ENCODE data around the gene LYSMD4.

LYSMD4 gene

DNA sequence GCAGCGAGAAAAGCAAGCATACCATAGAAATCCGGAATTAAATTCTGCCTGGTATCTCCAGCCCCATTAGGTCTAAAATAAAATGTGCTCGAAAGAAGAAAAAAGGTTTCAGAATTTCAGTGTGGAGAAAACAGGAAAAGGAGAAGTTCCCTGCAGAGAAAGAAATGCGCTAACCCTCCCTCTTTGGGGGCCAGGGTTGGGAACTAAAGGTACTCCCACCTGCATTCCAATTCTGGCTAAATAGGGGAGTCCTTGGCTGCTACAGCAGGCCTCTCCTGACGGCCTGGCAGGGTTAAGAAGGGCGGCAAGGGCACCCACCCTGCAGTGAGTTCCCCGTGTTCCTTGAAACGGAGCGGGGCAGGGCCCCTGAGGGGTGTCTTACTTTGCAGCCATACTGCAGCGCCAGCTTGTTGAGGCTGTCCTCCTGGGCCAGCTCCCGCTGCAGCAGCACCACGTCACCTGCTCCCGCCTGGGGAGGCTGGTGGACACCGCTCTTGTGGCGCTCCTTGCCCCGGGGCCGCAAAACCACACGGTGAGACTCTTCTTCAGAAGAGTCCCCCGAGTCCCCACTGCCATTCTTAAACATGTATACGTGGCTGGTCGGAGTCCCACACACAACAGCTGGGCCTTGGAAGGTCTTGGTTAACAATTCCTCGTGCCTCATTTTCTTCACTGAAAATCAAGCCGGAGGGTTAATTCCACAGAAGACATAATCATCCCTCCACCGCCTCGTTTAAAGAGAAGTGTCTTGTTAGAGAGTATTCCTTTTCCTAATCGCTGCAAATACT lies 1.7 kb downstream of the LYSMD4 start:
- no peak for DNase-seq (ENCODE audit: low read depth in 1 of 2, low spot score in 1 of 2)

DNA sequence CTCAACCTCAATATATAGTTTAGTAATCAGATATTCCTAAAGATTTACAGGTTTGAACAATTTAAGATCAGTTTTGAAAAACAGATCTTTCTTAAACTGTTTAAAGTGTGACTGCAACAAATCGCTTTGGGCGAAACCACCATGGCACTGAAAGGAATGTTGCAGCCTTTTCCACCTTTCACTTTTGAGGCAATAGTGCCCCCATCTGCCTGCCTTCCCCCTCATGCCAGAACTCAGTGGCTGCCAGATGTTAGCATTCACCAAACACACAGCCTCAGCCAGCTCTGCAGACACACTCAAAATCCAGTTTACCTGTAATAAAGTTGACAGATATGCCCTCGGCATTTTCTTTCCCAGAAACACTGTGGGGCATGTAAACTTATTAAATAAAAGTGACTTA lies 3.3 kb downstream of the LYSMD4 start:
- DNase-seq (ENCODE audit: low read depth in 1 of 2, low spot score in 1 of 2): no peak

DNA sequence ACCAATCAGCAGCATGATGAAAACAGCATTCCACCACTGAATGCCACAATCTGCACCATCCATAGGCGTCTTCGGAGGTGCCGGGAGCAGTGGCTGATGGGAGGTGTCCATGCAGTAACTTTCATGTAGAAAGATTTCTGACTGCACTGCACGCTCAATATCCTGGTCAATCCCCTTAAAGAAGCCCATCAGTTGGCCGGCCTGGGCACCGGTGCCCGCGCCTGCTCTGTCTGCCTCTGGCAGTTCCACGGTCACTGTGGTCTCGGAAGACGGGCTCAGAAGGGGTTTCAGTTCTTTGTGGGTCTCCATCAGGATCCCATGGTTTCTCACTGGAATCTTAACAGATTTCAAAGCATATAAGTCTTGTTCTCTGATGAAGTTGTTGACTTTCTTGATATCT lies 3.9 kb downstream of the LYSMD4 start:
- DNase-seq (ENCODE audit: low read depth in 1 of 2, low spot score in 1 of 2): no peak

DNA sequence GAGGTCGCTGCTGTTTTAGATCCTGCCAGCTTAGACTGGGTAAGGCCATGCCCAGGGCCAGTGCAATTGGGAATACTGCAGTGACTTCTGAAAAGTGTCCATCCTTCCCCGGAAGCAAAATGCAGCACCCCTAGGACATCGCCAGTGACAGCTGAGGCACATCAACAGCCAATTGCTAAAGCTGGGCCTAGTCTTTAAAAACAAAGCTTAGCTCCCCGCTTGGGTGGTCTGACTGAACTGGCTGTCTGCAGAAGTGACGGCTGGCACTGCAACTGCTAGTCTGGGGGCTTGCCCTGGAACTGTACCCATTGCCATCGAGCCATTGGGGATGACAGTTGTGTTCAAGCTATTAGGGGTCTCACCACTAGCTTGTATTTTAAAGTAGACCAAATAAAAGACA lies 4.3 kb downstream of the LYSMD4 start:
- no peak for DNase-seq (ENCODE audit: low read depth in 1 of 2, low spot score in 1 of 2)

DNA sequence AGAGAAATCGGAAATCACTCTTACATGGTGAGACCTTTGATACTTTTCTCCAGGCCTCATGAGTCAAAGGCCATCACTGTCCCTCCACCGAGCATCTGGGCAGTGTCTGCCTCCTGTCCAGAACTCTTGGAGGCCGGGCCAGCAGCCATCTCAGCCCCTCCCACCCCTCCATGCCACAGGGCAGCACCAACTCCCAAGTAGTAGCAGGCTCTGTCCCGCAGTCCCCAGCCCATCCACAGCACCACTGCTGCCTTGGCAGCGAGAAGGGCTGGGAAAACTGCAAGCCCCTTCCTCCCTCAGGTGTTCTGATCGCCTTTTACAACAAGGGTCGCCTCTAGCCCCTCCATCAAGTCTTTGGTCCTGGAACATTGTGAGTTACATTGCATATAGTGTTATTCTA lies 5.5 kb downstream of the LYSMD4 start:
- DNase-seq (ENCODE audit: low read depth in 1 of 2, low spot score in 1 of 2): no peak

DNA sequence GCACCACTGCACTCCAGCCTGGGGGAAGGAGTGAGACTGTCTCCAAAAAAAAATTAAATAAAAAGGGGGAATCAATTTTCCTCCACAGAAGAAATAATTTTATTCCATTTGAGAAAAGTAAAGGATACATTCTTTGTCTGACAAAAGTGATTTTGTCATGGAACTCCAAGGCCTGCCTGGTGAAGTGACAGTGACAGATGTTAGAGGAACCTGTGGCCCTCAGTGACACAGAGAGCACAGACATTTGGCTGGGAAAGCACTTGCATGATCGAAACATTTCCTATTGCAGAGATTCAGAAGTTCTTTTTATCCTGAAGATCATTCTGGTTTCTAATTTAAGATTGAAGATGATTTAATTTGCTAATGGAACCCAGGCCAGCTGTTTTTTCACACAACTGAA lies 5.9 kb downstream of the LYSMD4 start:
- no peak for DNase-seq (ENCODE audit: low read depth in 1 of 2, low spot score in 1 of 2)

DNA sequence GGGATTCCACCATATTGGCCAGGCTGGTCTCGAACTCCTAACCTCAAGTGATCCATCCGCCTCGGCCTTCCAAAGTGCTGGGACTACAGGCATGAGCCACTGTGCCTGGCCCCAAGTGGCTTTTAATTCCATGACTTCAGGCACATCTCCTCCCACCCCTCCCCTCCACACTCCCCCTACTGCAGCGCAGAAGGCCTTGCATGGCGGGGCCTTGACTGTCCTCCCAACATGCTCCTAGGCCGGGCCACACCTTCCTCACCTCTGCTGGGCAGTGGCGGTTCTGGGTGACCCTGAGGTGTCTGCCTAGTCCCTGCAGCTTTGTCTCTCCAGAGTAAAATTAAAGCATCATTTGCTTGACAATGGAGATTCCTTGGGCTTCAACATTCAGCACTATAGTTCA lies 6.9 kb downstream of the LYSMD4 start:
- no peak for DNase-seq (ENCODE audit: low read depth in 1 of 2, low spot score in 1 of 2)

DNA sequence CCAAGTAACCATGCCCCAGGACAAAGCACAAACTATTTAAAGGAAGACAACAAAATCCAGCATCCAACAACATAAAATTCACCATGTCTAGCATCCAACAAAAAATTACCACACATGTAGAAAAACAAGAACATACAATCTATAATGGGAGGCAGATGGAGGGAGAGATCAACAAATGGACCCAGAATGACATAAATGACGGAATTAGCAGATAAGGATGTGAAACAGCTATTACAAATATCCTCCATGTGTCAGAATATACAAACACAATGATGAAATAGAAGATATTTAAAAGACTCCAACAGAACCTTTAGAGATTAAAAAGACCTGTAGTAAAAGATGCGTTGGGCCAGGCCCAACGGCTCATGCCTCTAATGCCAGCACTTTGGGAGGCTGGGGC lies 10.8 kb downstream of the LYSMD4 start:
- no peak for DNase-seq (ENCODE audit: low read depth in 1 of 2, low spot score in 1 of 2)

DNA sequence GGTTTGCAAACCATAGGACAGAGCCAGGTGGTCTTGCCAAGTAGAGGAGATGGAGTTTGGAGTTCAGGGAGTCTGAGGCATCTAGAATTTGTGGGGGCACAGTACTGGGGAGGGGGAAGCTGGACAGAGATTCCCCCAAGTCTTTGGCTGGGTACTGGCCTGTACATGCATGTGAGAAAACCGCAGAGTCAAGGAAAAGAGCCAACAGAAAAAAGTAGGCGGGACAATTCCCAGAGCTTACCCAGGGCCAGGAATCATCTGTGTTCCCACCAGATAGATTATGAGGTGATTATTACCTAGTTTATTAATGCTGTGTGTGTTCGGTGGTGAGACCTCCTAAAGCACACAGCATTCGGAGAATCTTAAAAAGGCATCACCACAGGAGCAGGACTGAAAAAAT lies 11.3 kb downstream of the LYSMD4 start:
- DNase-seq (ENCODE audit: low read depth in 1 of 2, low spot score in 1 of 2): no peak

DNA sequence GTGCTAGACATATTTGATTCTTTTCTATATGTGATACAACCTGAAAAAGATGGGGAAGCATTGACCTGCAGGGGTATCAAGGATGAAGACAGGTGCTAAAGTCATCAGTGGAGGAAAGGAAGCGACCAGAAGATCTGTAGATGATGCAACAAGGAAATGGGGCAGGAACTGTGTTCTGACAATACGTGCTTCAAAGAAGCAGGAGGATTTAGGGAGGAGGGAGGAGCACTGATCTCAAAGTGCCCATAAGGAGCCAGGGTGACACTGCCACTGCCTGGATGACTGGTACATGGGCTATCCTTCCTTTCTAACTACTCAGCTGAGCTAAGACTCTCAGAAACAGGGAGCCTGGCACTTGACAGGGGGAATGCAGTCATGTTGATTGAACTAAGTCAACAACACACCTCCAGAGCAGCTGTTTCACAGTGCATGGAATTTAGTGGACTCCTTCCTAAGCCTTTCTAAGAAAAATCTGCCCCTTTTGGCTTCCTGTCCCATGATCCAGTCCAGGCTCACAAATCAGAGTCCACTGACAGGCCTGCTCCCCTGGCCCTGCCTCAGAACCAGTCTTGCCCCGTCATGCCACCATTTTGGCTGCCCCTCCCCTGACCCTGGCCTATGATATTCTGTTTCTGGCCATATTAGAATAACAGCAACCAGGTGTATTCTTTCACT lies 12.0 kb downstream of the LYSMD4 start:
- DNase-seq (ENCODE audit: low read depth in 1 of 2, low spot score in 1 of 2): no peak

DNA sequence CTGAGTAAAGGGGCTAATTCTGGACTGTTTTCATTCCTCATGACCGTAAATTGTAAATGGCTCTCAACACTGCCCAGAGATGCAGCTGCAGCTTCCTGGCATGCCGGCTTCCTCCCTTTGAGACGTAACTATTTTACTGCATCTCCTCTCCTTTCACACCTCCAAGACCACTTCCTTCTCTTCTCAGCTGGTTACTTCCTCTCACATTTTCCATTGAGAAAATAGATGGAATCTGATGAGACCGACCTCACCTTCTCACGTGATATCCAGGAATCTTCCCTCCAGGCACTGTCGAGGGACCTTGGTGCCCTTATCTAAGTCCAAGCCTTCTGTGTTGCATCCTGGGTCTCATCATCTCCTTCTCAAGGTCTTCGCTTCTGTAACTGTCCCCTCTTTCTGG lies 12.7 kb downstream of the LYSMD4 start:
- no peak for DNase-seq (ENCODE audit: low read depth in 1 of 2, low spot score in 1 of 2)

DNA sequence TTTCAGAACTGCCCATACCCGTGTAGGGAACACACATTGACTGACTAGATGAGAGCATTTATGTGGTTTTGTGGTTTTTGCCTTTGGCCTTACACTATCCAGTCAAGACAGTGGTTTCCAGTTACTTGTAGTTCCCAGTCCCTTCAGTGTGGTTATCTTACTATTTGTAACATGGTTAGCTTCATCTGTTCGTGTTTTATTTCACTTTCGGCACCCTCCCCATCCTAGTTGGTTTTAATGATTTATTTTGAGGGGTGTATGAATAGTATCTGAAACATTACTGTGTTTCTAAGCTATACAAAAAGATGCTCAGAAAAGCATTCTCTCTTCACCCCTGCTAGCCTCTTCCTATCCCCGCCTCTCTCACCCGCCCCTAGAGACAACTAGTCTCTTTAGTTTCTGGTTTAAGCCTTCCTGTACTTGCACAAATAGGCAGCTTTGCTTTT lies 14.1 kb downstream of the LYSMD4 start:
- DNase-seq (ENCODE audit: low read depth in 1 of 2, low spot score in 1 of 2): no peak

DNA sequence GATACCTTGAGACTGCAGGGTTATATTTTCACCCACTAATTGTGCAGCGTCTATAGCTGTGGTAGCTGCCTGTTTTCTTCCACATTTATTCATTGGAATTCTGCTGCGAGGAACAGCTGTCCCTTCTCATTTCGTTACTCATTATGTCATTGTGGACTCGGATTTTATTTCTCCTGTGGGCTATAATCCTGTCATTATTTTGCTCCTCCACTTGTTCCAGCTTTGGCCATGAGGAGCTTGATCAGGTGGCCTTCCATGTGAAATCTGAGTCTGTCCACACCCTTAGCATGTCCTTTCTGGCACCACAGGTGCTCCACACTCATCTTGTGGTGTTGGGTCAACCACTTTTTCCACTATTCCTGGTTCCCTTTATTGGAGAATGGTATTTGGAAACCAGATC lies 14.8 kb downstream of the LYSMD4 start:
- DNase-seq (ENCODE audit: low read depth in 1 of 2, low spot score in 1 of 2): no peak

DNA sequence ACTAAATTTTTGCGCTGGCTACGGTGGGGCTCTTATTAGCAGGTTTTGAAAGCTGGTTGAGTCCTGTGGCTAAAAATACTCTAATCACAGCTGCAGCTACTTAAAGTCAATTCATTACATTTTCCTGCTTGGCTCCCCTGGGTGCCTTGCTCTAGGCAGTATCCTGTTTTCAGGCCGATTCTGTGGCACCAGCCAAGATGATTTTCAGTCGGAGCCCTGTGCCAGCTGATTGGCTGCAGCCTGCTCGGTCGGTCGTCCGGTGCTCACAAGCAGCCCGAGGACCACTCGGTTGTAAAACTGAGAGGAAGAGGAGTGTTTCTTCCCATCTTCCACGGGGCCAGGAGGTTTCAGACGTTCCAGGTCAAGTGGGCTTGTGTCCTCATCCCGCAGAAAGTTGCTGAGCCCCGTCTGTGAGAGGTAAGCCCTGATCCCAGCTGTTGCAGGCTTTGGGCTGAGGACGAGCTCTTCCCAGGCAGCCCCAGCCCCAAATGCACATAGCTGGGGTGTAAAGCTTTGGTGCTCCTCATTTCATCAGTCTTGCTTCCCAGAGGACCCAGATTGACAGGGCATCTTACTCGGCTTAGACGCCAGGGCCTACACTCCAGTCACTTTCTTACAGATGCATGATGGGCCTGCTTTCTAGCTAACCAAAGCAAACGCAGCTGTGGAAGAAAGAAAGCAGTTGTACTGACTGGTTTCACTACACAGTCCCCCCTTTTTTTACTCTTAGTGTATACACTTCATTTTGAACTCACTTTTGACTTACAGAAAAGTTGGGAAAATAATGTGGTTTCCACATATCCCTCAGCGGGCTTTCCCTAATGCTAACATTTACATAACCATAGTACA lies 15.9 kb downstream of the LYSMD4 start:
- no peak for DNase-seq (ENCODE audit: low read depth in 1 of 2, low spot score in 1 of 2)

DNA sequence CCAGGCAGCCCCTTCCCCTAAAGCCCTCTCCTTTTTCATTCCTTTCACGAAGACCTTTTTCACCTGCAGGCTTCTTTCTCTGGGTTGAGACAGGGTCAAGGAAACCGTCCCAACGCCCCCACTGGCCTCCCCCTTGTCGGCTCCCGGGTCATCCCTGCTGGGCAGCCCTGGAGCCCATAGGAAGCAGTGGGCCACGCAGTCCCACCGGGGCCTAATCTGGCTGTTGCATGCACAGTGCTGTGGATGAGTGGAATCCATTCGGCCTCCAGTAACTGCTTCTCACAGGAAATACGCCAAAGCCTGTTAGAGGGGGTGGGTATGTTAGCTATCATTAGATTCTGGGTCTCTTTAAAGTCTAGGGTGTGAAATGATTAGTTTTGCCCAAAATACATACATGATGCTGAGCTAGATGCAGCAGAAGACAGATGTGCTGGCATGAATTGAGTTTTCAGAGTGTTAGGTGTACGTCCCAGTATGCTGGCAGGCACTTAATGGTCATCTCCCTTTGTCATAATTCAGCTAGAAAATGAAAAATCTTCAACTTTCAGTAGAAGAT lies 16.6 kb downstream of the LYSMD4 start:
- no peak for DNase-seq (ENCODE audit: low read depth in 1 of 2, low spot score in 1 of 2)

DNA sequence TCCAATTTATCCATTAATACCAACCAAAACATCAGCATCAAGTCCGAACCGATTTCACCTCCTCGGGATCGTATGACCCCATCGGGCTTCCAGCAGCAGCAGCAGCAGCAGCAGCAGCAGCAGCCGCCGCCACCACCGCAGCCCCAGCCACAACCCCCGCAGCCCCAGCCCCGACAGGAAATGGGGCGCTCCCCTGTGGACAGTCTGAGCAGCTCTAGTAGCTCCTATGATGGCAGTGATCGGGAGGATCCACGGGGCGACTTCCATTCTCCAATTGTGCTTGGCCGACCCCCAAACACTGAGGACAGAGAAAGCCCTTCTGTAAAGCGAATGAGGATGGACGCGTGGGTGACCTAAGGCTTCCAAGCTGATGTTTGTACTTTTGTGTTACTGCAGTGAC lies 20.8 kb downstream of the LYSMD4 start:
- DNase-seq (ENCODE audit: low read depth in 1 of 2, low spot score in 1 of 2): no peak

DNA sequence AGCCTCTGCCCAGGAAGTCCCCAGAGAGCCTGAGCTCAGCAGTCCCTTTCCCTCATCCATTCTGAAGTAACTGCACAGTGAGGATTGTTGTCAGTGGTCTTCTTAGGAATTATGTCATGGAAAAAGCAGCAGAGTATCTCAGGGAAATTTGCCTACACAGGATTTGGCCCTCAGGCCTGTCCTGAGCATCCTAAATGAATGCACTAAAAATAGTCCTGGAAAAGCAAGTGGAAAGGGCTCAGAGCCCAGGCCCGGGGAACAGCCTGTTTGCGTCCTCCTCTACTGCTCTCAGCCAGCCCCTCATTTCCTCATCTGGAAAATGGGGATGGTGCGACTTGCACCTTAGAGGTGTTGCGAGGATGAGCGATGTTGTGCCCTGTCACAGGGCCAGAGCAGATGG lies 21.6 kb downstream of the LYSMD4 start:
- DNase-seq (ENCODE audit: low read depth in 1 of 2, low spot score in 1 of 2): no peak

DNA sequence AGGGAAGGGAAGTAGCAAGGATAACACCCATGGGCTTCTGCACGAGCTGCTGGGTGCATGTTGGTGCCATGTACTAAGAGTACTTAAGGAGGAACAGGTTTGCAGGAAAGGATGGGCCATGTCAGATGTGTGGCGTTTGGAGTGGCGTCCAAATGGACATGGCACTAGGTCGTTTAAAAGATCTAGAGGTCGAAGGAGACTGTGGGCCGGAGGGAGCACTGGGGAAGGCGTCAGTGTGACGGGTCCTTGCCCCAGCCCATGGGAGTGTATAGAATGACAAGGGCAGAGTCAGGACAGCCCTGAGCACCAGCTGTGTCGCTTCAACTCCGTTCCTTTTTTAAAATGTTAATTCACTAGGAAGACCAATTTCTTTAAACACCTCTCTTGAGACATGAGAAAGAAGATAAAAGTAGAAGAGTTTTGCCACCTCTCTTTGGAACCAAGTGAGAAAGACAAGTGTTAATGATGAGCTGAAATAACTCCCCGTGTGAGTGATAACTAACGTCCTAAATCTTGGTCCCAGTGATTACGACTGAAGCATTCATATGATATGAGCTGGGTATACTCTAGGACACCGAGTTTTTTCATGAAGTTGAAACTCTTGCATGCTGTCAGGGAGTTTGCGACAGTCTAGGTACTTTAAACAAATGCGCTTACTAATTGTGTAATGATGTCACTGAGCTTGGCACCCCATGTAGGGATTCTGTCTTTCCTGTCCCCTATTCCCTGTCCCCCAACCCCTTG lies 23.8 kb downstream of the LYSMD4 start:
- no peak for DNase-seq (ENCODE audit: low read depth in 1 of 2, low spot score in 1 of 2)

DNA sequence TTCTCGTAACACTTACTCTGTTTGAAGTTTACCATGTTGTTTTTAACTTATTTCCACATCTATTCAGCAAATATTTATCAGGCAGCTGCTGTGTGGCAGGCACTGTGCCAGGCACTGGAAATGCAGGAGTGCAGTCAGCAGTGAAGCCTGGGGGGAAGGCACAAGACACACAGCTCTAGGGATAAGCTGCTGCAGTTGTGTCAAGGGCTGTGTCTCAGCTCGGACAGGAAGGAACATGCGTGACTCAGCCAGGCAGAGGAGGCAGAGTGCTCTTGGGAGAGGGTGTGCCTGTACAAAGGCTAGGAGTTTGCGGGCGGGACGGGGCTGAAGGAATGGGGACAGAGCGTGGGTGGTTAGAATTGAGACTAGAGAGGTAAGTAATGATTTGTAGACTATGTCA lies 24.7 kb downstream of the LYSMD4 start:
- no peak for DNase-seq (ENCODE audit: low read depth in 1 of 2, low spot score in 1 of 2)

DNA sequence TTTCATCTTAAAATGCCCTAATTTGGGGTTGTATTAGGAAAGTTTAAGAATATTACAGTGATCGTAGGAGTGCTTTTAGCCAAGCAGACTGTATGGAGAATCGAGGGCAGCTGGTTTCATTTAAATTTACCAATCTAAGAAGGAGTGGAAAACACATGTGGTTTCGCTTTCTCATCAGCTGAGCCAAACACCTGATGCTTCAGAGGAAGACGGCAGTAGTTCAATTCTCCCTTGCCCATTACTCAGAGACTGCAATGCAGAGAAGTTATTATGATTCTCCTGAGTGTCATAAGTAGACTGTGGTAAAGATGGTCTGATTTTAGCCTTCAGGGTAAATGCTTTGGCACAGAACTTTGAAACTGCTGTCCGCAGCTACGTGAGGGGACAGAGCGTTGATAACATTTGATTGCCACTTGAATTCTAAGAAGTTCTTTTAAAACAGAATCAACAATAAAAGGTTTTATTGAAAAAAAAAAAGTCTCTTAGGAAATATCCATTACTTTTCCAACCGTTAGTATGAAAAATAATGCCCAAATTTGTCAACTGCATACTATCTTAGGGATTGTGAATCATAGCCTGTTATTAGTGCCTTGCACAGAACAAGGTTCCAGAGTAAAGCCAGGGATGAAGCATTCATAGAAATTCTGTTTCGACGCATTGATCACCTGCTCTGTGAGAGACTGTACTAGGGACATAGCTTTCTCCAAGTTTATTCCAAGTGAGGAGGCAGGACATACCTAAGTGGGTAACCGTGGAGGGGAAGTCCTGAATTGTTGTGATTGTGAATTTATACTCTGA lies 25.6 kb downstream of the LYSMD4 start:
- DNase-seq (ENCODE audit: low read depth in 1 of 2, low spot score in 1 of 2): no peak
